Epithelial cell of proximal tubule (primary cell): ENCODE data around the gene GRID1. TPM values are rescaled to one million over a fixed set of nuclear protein-coding genes. Genes with fewer than 3 reads are reported as not detected.

ENCODE experiments used
- DNase-seq: peaks from one replicate; pipeline ENCODE4 v3.0.0-alpha.2; 2011; ENCODE audit warnings: low read depth
- H3K4me3 ChIP-seq: 2 replicates; pipeline ENCODE4 v1.5.1; 2011; ENCODE audit warnings: low read depth, mild to moderate bottlenecking, low read length
- CTCF ChIP-seq: conservative IDR thresholded peaks from 2 replicates; pipeline ENCODE4 v1.5.1; 2012; ENCODE audit warnings: low read depth, mild to moderate bottlenecking, low read length
- total RNA-seq: library from RNA; depleted of rRNA; stranded (reverse); fragments of >200 nt; gene quantifications from 2 replicates; pipeline ENCODE4 v1.2.3, GENCODE V29; 2015

Gene GRID1
- total RNA-seq, 1 donor from 2014 or later: 0.52 TPM

- H3K4me3 ChIP-seq: no peak overlapping the region
- no peak for DNase-seq
- no peak for TF ChIP-seq CTCF
These were observed 280.2 kb downstream of the GRID1 start for GRCh38 chr10:86086418-86086817.

DNA sequence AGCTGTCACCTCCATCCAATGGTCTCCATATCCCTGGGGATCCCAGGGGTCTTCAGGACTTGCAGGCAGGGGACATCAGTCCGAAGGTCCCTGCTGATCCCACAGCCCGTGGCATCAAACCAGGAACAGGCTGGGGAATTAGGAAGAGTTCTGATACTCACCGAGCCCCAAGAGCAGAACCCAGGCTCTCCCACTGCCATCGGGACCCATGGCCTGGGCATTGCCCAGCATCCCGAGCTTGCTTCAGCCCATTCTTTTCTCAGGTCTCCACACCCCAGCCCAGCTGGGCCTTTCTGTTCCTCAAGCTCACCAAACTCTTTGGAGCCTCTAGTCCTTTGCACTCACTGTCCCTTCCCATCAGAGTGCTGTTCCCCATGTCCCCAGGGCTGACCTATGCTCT is 280.9 kb downstream of the GRID1 start:
- no peak for TF ChIP-seq CTCF
- no peak overlapping the region for H3K4me3 ChIP-seq
- DNase-seq: no peak

- TF ChIP-seq CTCF: no peak
- DNase-seq: no peak
- no peak overlapping the region for H3K4me3 ChIP-seq
These were observed 281.5 kb downstream of the GRID1 start for GRCh38 chr10:86085136-86085535.

- no peak for TF ChIP-seq CTCF
- no peak for DNase-seq
- H3K4me3 ChIP-seq: no peak overlapping the region
These were observed 282.0 kb downstream of the GRID1 start for GRCh38 chr10:86084585-86084984.

DNA sequence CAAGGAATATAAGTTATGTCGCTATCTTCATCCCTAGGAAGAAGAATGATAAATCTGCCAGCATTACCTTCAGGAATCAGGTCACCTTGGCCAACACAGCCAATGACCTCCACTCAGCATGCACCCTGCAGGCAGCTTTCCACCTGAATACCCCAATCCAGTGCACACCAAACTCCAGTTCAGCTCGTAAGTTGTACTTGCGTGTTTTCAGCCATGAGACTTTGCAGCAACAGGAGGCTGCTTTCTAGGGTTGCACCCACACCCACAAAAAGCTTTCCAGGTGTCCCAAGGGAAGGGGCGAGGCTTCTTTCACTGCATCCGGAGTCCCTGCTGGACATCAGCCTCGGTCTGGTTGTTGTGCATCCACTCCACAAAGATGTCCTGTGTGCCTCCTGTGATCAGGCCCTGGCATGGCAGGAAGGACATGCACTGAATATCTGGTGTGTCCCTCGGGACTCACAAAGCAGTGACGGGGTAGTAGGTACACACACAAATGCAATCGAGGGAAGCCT is 282.9 kb downstream of the GRID1 start:
- no peak for TF ChIP-seq CTCF
- DNase-seq: no peak
- H3K4me3 ChIP-seq: no peak overlapping the region

GRCh38 chr10:86083206-86083605 is 283.4 kb downstream of the GRID1 start:
- H3K4me3 ChIP-seq: no peak overlapping the region
- no peak for DNase-seq
- TF ChIP-seq CTCF: no peak

DNA sequence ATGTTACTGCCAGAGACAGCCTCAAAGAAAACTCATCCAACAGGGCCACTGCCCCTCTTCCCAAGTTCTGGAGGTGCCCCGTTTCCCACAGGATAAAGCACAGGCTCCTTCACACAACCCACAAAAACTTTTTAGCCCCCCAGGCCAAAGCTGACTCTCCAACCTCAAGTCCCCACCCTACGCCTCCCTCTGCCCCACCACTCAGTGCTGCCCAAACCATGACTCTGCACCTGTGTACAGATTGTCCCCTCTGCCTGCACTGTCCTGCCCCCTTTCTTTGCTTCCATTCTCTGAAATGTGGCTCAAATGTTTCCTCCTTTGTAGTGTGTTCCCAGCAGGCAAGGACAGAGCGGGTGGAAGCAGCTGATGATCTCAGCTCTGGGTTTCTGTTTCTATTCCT is 284.0 kb downstream of the GRID1 start:
- no peak for DNase-seq
- H3K4me3 ChIP-seq: no peak overlapping the region
- no peak for TF ChIP-seq CTCF
